ENCODE data around the gene PTGFRN. TPM values are rescaled to one million over a fixed set of nuclear protein-coding genes. Genes with fewer than 3 reads are reported as not detected.

The PTGFRN gene
- total RNA-seq, 2 donors from 2014 or later = 41.6 to 43.2 TPM

DNA sequence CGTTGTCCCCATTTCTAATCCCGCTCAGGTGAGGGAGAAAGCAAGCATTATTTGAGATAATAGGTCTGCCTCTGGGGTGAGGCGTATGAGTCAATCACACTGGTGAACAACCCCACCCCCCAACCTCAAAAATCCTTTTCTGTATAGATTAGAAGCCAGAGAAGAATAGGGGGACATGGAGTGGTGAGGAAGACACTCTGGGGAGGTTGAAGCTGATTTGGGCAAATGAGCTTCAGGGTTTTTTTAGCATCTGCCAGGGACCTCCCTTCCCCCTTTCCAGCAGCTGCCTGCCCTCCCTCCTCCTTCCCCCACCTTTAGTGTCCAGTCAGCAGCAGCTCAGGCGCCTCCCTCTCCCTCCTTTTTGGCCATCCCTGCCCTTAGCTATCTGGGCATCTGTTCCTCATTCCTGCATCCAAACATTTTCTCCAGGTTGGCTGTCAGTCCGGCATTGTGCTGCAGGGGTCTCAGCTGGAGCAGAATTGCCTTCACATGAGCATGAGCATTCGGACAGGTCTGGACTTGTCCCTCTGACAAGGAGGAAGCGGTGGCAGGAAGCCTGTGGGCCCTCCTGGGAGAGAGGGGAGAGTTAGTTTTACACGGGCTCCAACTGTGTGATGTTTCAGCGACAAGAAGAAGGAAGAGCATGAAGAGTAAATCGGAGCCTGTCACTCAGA lies 30.8 kb upstream of the PTGFRN start:
- Histone ChIP-seq H3K9me3 (ENCODE audit: control insufficient read depth, low read length) (no peaks in the 10 kb centered on the region), H3K27me3 (ENCODE audit: control insufficient read depth, insufficient read depth, low read length, poor library complexity, severe bottlenecking) (no peaks in the 10 kb centered on the region), H3K27ac (ENCODE audit: low read depth, low read length) (peak overlapping the region; percentile 94), H3K4me3 (ENCODE audit: low read length) (peak overlapping the region; percentile 53), H3K4me1 (ENCODE audit: control insufficient read depth, insufficient read depth, low read length) (peaks cover 17% of the 10 kb centered on the region), H3K9ac (ENCODE audit: extremely low read depth, low read length, poor library complexity, severe bottlenecking) (peak overlapping the region; percentile 15), H3K36me3 (ENCODE audit: control insufficient read depth, insufficient read depth, low read length) (no peaks in the 10 kb centered on the region)
- TF ChIP-seq, protein P1, sequence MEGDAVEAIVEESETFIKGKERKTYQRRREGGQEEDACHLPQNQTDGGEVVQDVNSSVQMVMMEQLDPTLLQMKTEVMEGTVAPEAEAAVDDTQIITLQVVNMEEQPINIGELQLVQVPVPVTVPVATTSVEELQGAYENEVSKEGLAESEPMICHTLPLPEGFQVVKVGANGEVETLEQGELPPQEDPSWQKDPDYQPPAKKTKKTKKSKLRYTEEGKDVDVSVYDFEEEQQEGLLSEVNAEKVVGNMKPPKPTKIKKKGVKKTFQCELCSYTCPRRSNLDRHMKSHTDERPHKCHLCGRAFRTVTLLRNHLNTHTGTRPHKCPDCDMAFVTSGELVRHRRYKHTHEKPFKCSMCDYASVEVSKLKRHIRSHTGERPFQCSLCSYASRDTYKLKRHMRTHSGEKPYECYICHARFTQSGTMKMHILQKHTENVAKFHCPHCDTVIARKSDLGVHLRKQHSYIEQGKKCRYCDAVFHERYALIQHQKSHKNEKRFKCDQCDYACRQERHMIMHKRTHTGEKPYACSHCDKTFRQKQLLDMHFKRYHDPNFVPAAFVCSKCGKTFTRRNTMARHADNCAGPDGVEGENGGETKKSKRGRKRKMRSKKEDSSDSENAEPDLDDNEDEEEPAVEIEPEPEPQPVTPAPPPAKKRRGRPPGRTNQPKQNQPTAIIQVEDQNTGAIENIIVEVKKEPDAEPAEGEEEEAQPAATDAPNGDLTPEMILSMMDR (conservative IDR thresholded peaks at IDR 0.05) = peak; percentile 26
- H3K4me1 Mint-ChIP-seq = no peaks in the 10 kb centered on the region
- DNase-seq = peak; percentile 79
- no peaks in the 10 kb centered on the region for H3K27me3 Mint-ChIP-seq (ENCODE audit: insufficient read depth)
- no peak overlapping the region for H3K27ac Mint-ChIP-seq
- no peaks in the 10 kb centered on the region for H3K9me3 Mint-ChIP-seq
- 39 to 50% methylated on average over 6 to 9 of the region's 10 CpGs for WGBS, 2 experiments (ENCODE audit: insufficient coverage in 1 of 2, insufficient read length in 1 of 2)
- H3K4me3 Mint-ChIP-seq = no peak overlapping the region
- no peaks in the 10 kb centered on the region for H3K36me3 Mint-ChIP-seq (ENCODE audit: low read depth)

DNA sequence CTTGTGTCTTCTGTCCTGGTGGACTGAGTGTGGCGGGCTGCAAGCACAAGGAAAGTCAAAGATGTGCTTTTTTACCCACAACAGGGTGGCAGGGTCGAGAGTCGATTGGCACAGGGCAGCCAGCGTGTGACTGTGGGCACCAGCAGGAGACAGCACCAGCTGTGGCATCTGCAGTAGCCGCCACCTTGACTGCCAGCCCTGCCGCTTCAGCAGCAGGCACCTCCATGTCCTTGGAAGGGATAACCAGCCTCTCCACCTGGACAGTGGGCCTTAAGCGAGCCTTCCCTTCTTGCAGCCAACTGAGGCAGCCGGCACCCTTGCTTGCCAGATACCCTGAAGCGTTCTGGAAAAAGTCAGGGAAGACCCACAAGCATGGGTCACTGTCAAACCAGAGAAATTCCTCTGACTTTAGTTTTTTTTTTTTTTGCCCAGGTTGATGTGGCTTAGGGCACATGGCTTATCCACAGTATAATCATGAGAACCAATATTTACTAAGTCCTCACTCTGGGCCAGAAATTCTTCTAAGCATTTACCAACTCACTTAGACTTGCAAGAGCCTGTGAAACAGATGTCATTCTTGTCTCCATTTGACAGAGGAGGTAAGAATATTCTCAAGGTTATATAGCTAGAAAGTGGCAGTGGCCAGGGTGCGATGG lies 30.1 kb upstream of the PTGFRN start:
- Mint-ChIP-seq H3K36me3 (ENCODE audit: low read depth) (no peaks in the 10 kb centered on the region), H3K27me3 (ENCODE audit: insufficient read depth) (no peaks in the 10 kb centered on the region), H3K4me3 (no peak overlapping the region), H3K9me3 (no peaks in the 10 kb centered on the region), H3K4me1 (no peaks in the 10 kb centered on the region), H3K27ac (no peak overlapping the region)
- TF ChIP-seq, protein P1 (conservative IDR thresholded peaks at IDR 0.05) = no peak
- Histone ChIP-seq H3K27ac (ENCODE audit: low read depth, low read length) (peak overlapping the region; percentile 94), H3K27me3 (ENCODE audit: control insufficient read depth, insufficient read depth, low read length, poor library complexity, severe bottlenecking) (no peaks in the 10 kb centered on the region), H3K4me1 (ENCODE audit: control insufficient read depth, insufficient read depth, low read length) (peaks cover 17% of the 10 kb centered on the region), H3K9me3 (ENCODE audit: control insufficient read depth, low read length) (no peaks in the 10 kb centered on the region), H3K9ac (ENCODE audit: extremely low read depth, low read length, poor library complexity, severe bottlenecking) (no peak overlapping the region), H3K4me3 (ENCODE audit: low read length) (no peak overlapping the region), H3K36me3 (ENCODE audit: control insufficient read depth, insufficient read depth, low read length) (no peaks in the 10 kb centered on the region)
- WGBS, 2 experiments (ENCODE audit: insufficient coverage in 1 of 2, insufficient read length in 1 of 2) = 91 to 95% methylated on average over 9 to 10 of the region's 10 CpGs
- DNase-seq = no peak

DNA sequence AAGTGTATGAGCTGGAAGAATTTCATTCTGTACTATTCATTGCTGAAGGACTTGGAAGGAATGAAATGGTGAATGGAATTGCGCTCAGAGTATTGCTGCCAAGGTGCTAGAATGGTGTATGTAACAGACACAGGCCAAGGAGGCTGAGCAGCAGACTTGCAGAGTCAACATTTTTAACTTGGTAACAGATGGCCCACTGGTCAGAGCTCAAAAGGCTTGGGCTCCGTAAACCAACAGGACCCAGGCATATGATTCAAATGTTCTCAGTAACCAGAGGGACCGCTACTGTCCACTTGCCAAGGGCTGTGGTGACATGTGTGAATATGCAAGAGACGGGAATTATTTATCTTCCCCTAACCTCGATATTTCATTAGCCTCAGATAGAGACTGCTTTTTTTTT lies 28.8 kb upstream of the PTGFRN start:
- Histone ChIP-seq H3K9ac (ENCODE audit: extremely low read depth, low read length, poor library complexity, severe bottlenecking) (no peak overlapping the region), H3K4me1 (ENCODE audit: control insufficient read depth, insufficient read depth, low read length) (peaks cover 17% of the 10 kb centered on the region), H3K4me3 (ENCODE audit: low read length) (no peak overlapping the region), H3K27me3 (ENCODE audit: control insufficient read depth, insufficient read depth, low read length, poor library complexity, severe bottlenecking) (no peaks in the 10 kb centered on the region), H3K9me3 (ENCODE audit: control insufficient read depth, low read length) (no peaks in the 10 kb centered on the region), H3K36me3 (ENCODE audit: control insufficient read depth, insufficient read depth, low read length) (no peaks in the 10 kb centered on the region), H3K27ac (ENCODE audit: low read depth, low read length) (no peak overlapping the region)
- no peak for DNase-seq
- 94 to 100% methylated on average over 3 to 5 of the region's 5 CpGs for WGBS, 2 experiments (ENCODE audit: insufficient coverage in 1 of 2, insufficient read length in 1 of 2)
- Mint-ChIP-seq H3K36me3 (ENCODE audit: low read depth) (no peaks in the 10 kb centered on the region), H3K9me3 (no peaks in the 10 kb centered on the region), H3K4me3 (no peak overlapping the region), H3K27me3 (ENCODE audit: insufficient read depth) (no peaks in the 10 kb centered on the region), H3K27ac (no peak overlapping the region), H3K4me1 (no peaks in the 10 kb centered on the region)
- TF ChIP-seq, protein P1 (conservative IDR thresholded peaks at IDR 0.05) = no peak
